ENCODE data around the gene YPEL4. TPM values are rescaled to one million over a fixed set of nuclear protein-coding genes. Genes with fewer than 3 reads are reported as not detected.

YPEL4 gene
- total RNA-seq, 1 experiment from 2014 or later: not detected

GRCh38 chr11:57638811-57639320 lies 10.8 kb downstream of the YPEL4 start:
- peak overlapping the region; percentile 72 for H3K4me3 ChIP-seq (ENCODE audit: low read depth, low read length, poor library complexity, severe bottlenecking)
- peak; percentile 29 for DNase-seq (ENCODE audit: low spot score)
- intact Hi-C loops (cut with micrococcal nuclease; ENCODE audit: unreplicated experiment): no loop called here
- POLR2A ChIA-PET (ENCODE audit: low non-redundant PET): no interaction called here
- peaks cover 34% of the 10 kb centered on the region for H3K4me1 ChIP-seq (ENCODE audit: insufficient read depth, low read length, poor library complexity, severe bottlenecking)
- CTCF ChIA-PET: interaction anchor here (0.6 kb wide), 1 partner anchor 50 kb away, joined by 6 read pairs; no protein-coding TSS in a partner anchor
- 0 out of 2 replicates have a peak, but pooled peaks have one; percentile 17 for TF ChIP-seq CTCF (conservative IDR thresholded peaks at IDR 0.05; ENCODE audit: low read depth, low read length)
- no peak for TF ChIP-seq EZH2 (IDR thresholded peaks at IDR 0.05; ENCODE audit: borderline replicate concordance, low read depth, low read length, poor library complexity, severe bottlenecking)
- H3K36me3 ChIP-seq (ENCODE audit: insufficient read depth, low read length, poor library complexity, severe bottlenecking): peaks cover 9% of the 10 kb centered on the region
- BruUV-seq (replicated peaks): no TSS peak
- H3K27ac ChIP-seq (ENCODE audit: low read depth, low read length, poor library complexity, severe bottlenecking): peak overlapping the region; percentile 97
- no peaks in the 10 kb centered on the region for H3K9me3 ChIP-seq (ENCODE audit: low read depth, low read length, poor library complexity, severe bottlenecking)
- peaks cover 3% of the 10 kb centered on the region for H3K27me3 ChIP-seq (replicated peaks; ENCODE audit: insufficient read depth, low read depth, low read length, poor library complexity)

DNA sequence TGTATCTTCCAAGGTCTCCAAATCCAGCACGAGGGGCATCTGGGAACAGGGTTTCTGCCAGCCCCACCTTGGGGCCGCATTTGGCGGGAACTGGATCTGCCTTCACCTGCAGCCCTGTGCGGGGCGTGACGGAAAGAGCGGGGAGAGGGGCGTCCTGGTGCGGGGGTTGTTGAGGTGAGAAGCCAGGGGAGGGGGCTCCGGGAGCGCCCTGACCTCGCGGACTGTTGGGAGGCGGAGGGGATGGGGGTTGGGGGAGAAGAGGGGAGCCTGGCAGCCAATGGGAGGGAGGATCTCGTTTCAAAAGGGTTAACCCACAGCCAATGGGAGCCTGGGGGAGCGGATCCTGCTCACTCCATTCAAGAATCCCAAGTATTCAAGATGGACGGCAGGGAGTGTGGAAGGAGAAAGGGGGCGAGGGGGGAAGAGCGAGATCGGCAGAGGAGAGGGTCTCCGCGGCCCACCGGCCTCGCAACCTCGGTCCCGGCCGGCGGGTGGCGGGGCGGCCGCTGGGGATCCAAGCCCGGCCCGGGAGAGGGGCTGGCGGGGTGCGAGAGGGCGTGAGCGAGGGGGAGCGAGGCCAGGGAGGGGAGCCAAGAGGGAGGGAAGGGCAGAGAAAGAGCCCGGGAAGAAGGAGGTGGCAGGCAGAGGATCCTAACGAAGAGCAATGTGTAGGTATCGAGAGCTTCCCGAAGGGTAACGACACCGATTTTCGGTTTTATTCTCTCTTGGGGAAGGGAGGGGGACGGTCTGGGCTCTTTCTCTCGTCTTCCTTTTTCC lies 11.5 kb downstream of the YPEL4 start:
- ChIA-PET POLR2A (ENCODE audit: low non-redundant PET) (no interaction called here), CTCF (no interaction called here)
- DNase-seq (ENCODE audit: low spot score): peak; percentile 96
- H3K4me3 ChIP-seq (ENCODE audit: low read depth, low read length, poor library complexity, severe bottlenecking): peak overlapping the region; percentile 72
- H3K27me3 ChIP-seq (replicated peaks; ENCODE audit: insufficient read depth, low read depth, low read length, poor library complexity): peaks cover 3% of the 10 kb centered on the region
- H3K36me3 ChIP-seq (ENCODE audit: insufficient read depth, low read length, poor library complexity, severe bottlenecking): peaks cover 9% of the 10 kb centered on the region
- TF ChIP-seq CTCF (conservative IDR thresholded peaks at IDR 0.05; ENCODE audit: low read depth, low read length) (no peak), EZH2 (IDR thresholded peaks at IDR 0.05; ENCODE audit: borderline replicate concordance, low read depth, low read length, poor library complexity, severe bottlenecking) (no peak)
- no TSS peak for BruUV-seq (replicated peaks)
- intact Hi-C loops (cut with micrococcal nuclease; ENCODE audit: unreplicated experiment): no loop called here
- H3K9me3 ChIP-seq (ENCODE audit: low read depth, low read length, poor library complexity, severe bottlenecking): no peaks in the 10 kb centered on the region
- H3K27ac ChIP-seq (ENCODE audit: low read depth, low read length, poor library complexity, severe bottlenecking): peak overlapping the region; percentile 97
- peaks cover 34% of the 10 kb centered on the region for H3K4me1 ChIP-seq (ENCODE audit: insufficient read depth, low read length, poor library complexity, severe bottlenecking)

DNA sequence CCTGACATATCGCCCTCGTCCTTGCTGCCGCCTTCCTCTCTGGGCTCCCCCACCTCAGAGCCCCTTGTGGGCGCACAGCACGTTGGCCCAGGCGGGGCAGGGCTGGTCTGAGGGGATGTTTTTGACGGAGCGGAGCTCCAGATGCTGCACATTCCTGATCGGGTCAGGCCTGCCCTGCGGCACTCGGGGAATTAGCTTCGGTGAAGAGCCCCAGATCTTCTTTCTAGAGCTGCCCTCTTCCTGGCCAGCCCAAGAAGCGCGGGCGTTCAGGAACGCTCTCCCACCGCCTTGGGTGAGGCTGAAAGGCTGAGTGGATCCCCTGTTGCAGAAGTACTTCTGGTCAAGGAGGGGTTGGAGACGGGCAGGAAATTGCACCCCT lies 12.1 kb downstream of the YPEL4 start:
- Histone ChIP-seq H3K9me3 (ENCODE audit: low read depth, low read length, poor library complexity, severe bottlenecking) (no peaks in the 10 kb centered on the region), H3K27me3 (replicated peaks; ENCODE audit: insufficient read depth, low read depth, low read length, poor library complexity) (peaks cover 3% of the 10 kb centered on the region), H3K4me1 (ENCODE audit: insufficient read depth, low read length, poor library complexity, severe bottlenecking) (peaks cover 34% of the 10 kb centered on the region), H3K27ac (ENCODE audit: low read depth, low read length, poor library complexity, severe bottlenecking) (peak overlapping the region; percentile 97), H3K36me3 (ENCODE audit: insufficient read depth, low read length, poor library complexity, severe bottlenecking) (peaks cover 9% of the 10 kb centered on the region), H3K4me3 (ENCODE audit: low read depth, low read length, poor library complexity, severe bottlenecking) (peak overlapping the region; percentile 72)
- no peak for DNase-seq (ENCODE audit: low spot score)
- TF ChIP-seq CTCF (conservative IDR thresholded peaks at IDR 0.05; ENCODE audit: low read depth, low read length): no peak
- TF ChIP-seq EZH2 (IDR thresholded peaks at IDR 0.05; ENCODE audit: borderline replicate concordance, low read depth, low read length, poor library complexity, severe bottlenecking): no peak
- ChIA-PET POLR2A (ENCODE audit: low non-redundant PET) (no interaction called here), CTCF (interaction anchor here (1.1 kb wide), 1 partner anchor 179 kb away, joined by 3 read pairs; no protein-coding TSS in a partner anchor)
- intact Hi-C loops (cut with micrococcal nuclease; ENCODE audit: unreplicated experiment): no loop called here
- BruUV-seq (replicated peaks): TSS peak; percentile 86
